GM12891 (cell line): Measurements from ENCODE around the gene ATP11A.

ENCODE experiments used
- PAX5 ChIP-seq: IDR thresholded peaks from 2 replicates; pipeline ENCODE4 v1.6.1; 2011; ENCODE audit warnings: low read length, moderate library complexity, mild to moderate bottlenecking; ENCODE audit not compliant: insufficient read depth, severe bottlenecking
- POLR2A ChIP-seq: IDR thresholded peaks from 2 replicates; pipeline ENCODE4 v1.6.1; 2011; ENCODE audit warnings: low read depth, low read length, control low read depth
- POLR2AphosphoS5 ChIP-seq: IDR thresholded peaks from 2 replicates; pipeline ENCODE4 v1.6.1; 2011; ENCODE audit warnings: low read depth, low read length, control low read depth
- SPI1 ChIP-seq: IDR thresholded peaks from 2 replicates; pipeline ENCODE4 v1.6.1; 2011; ENCODE audit warnings: low read depth, low read length, control low read depth
- TAF1 ChIP-seq: IDR thresholded peaks from 2 replicates; pipeline ENCODE4 v1.6.1; 2011; ENCODE audit warnings: low read depth, low read length, control low read depth

GRCh38 chr13:112651311-112651710 is 38.5 kb upstream of the ATP11A start:
- TF ChIP-seq TAF1 (no peak), SPI1 (no peak), POLR2A (no peak), POLR2AphosphoS5 (no peak), PAX5 (no peak)
